ENCODE data around the gene PGPEP1. TPM values are rescaled to one million over a fixed set of nuclear protein-coding genes. Genes with fewer than 3 reads are reported as not detected.
"Not testable (repeated sequence)": the region's sequence is repeated elsewhere in the genome, so short reads cannot be mapped to it uniquely, and the experiment has no call there.

The PGPEP1 gene
- polyA plus RNA-seq, 12 donors, result 8.5 to 77.8 (median 13.2) TPM

- no peak for DNase-seq
These were observed 9.5 kb upstream of the PGPEP1 start for GRCh38 chr19:18330868-18331267.

DNA sequence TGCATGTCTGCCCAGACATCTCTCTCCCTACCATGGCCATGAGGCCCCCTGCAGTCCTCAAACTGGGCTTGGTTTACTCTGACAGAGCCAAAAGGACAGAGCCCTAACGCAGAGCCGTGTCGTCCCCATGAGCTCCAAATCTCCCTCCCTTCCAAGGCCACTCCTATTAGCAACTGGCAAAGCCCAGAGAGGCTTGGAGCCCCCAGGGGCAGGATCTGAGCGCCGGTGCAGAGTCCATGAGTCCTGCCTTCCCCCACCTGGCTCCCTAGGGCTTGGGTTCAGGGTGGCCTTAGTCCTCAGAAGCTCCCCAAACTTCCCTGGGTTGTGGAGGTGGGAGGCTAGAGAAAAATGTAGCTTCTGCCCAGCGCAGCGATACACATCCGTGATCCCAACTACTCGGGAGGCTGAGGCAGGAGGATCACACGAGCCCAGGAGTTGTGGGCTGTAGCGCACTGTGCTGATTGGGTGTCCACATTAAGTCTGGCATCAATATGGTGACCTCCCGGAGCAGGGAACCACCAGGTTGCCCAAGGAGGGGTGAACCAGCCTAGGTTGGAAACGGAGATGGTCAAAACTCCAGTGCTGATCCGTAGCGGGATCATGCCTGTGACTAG is 7.4 kb upstream of the PGPEP1 start:
- no peak for DNase-seq

DNA sequence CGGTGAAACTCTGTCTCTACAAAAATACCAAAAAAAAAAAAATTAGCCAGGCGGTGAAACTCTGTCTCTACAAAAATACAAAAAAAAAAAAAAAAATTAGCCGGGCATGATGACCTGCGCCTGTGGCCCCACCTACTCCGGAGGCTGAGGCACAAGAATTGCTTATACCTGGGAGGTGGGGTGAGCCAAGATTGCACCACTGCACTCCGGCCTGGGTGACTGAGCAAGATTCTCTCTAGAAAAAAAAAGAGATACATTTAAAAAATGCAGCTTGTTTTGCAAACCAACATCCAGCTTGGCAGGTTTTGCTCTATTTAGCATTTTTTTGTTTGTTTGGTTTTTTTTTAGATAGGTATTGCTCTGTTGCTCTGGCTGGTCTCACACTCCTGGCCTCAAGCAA is 6.7 kb upstream of the PGPEP1 start:
- no peak for DNase-seq

DNA sequence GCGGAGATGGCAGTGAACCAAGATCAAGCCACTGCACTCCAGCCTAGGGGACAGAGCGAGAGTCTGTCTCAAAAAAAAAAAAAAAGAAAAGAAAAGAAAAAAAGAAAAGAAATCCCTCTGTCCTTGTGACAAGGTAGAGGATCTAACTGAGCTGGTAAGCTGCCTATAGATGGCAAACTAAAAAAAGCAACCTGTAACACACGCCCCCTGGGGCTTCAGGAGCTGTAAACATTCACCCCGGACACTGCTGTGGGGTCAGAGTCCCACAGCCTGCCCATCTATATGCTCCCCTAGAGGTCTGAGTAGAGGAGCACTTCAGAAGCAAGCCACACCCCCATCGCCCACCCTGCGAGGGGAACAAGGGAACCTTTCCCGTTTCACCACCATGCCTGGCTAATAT is 4.3 kb upstream of the PGPEP1 start:
- no peak for DNase-seq

GRCh38 chr19:18338541-18338940 is 1.9 kb upstream of the PGPEP1 start:
- no peak for DNase-seq

- DNase-seq, result peak; percentile 16
These were observed 675 bp upstream of the PGPEP1 start for GRCh38 chr19:18339723-18340122.

DNA sequence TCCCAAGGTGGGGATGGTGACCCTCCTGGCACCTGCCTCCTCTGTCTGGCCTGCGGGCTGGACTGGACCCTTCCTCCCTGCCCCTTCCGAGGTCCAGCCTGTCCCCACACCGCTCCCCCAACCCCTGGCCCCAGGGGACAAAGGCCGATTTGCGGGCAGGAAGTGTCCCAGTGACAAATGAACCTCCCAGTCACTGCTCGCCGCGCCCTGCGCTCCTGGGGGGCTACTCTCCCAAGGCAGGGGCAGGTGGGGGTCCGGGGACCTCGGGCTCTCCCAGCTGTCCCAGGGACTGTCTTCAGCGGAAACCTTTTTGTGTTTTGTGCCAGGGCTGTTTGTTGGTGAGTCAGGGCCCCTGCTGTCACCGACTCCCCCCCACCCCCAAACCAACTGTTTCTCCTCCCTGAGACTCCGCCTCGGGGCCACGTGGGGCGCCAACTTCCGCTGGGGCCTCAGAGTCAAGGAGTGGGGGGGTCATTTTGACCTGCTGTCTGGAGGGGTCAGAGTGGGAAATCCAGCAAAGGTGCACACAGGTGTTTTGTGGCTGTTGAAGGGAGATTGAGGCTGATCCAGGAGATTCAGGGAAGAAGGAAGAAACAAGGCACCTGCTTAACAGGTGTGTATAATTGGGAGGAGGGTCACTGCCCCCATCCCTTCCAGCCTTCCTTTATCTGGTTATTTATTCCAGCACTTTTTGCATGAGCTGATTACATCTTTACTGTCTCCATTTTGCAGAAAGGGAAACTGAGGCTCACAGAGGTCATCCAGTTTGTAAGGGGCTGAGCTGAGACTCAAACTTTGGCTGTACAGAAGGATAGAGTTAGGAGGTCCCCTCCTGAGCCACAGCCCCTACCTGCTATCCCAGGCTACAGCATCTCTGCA is 831 bp downstream of the PGPEP1 start:
- peak; percentile 30 for DNase-seq

DNA sequence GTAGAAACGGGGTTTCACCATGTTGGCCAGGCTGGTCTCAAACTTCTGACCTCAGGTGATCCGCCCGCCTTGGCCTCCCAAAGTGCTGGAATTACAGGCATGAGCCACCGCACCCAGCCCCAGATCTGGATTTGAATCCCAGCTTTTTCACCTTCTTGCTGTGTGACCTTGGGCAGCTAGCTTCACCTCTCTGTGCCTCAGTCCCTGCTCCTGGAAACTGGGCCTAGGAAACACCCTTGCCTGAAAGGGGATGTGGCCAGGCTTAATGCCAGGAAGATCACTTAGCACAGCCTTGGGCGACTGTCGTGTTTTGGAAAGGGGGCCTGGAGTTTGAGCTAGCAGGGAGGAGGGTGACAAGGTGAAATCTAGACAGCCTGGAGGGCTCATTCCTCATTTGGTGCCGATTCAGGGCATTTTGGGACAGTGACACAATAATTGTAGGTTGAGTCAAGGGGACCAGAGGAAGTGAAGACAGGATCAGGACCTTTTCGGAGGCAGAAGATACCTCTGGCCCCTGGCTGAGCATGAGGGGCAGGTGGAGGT is 1.8 kb downstream of the PGPEP1 start:
- no peak for DNase-seq

DNA sequence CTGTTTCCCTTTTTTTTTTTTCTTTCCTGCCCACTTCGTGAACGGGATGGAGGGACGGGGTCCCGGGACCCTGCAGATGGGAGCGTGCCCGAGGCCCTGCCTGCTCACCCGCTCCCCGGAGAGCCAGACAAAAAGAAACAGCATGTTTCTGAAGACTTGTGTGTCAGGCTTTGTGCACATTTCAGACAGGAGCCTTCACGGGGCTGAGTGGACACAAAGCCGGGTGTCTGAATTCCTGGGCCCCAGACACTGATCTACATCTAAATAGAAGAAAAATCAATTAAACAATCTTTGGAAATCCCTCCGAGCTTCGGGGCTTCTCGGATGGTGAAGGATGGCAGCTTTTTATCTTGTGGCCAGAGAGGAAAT is 4.2 kb downstream of the PGPEP1 start:
- DNase-seq, result no peak

DNA sequence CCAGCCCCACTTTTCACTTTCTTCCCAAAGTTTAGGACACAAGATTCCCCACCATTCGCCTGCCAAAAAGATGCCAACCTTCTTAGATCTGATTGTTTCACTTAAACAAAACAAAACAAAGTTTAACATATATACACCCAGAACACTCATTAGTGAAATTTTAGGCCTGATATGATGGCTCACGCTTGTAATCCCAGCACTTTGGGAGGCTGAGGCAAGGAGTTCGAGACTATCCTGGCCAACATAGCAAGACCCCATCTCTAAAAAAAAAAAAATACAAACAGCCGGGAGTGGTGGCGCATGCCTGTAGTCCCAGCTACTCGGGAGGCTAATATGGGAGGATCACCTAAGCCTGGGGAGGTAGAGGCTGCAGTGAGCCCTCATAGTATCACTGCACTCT is 4.9 kb downstream of the PGPEP1 start:
- DNase-seq, result no peak

DNA sequence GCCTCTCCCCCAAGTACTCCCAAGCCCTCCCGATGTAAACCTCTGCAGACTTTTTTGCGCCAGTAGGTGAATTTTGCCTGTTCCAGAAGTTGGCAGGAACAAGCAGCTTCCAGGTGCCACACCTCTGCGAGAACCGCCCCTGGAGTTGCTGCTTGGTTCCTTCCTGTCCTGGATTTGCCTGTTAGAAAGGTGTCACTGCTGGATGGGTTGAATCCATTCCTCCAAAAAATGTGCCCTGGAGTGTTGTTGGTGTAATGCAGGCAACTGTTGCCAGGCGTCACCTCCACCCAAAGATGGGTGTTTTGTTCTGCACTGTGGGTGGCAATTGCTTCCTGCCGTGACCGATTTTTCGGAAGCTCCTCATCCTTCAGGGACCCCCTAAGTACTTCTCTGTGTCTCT is 5.7 kb downstream of the PGPEP1 start:
- DNase-seq, result no peak

DNA sequence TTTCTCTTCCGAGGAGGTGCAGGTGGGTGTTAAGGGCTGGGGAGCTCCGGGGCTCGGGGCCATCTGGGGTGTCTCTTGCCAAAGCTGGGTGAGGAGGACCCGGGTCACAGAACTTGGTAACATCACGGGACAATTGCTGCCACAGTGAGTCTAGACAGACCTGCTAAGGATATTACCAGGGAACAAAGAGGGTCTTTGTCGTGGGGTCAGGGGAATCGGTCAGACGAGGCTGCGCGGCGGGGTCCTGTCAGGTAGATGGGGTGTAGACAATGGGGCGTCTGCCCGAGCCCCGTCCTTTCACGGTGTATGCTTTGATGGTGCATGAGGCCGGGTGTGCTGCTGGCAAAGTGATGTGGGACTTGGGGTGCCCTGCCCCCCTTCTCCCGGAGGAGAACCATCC is 7.8 kb downstream of the PGPEP1 start:
- DNase-seq, result no peak

DNA sequence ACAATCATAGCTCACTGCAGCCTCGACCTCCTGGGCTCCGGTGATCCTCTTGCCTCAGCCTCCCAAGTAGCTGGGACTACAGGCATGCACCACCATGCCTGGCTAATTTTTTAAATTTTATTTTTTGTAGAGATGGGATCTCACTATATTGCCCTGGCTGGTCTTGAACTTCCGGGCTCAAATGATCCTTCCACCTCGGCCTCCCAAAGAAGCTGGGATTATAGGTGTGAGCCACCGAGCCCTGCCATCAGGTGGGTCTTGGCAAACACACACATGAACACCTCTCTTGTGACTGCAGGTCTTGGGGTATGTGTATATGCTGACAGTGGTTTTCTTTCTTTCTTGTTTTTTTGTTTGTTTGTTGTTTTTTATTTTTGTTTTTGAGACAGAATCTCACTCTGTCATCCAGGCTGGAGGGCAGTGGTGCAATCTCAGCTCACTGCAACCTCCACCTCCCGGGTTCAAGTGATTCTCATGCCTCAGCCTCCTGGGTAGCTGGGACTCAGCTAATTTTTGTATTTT is 8.5 kb downstream of the PGPEP1 start:
- not testable (repeated sequence) for DNase-seq

GRCh38 chr19:18349524-18350128 is 9.2 kb downstream of the PGPEP1 start:
- DNase-seq, result no peak

DNA sequence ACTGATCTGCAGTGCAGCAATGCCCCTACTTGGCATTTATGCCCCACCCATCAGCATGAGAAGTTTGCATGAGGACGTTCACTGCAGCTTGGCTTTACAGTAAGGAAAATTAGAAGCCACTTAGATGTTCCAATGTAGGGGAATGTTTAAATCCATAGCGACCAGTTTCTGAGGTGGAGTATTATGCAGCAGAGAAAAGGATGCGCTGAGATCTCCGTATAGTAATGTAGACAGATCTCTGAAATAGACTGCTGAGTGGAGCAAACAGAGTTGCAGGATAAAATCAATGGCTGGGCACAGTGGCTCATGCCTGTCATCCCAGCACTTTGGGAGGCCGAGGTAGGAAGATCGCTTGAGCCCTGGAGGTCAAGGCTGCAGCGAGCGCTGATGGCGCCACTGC is 10.1 kb downstream of the PGPEP1 start:
- no peak for DNase-seq

- DNase-seq, result no peak
These were observed 11.1 kb downstream of the PGPEP1 start for GRCh38 chr19:18351544-18351943.

DNA sequence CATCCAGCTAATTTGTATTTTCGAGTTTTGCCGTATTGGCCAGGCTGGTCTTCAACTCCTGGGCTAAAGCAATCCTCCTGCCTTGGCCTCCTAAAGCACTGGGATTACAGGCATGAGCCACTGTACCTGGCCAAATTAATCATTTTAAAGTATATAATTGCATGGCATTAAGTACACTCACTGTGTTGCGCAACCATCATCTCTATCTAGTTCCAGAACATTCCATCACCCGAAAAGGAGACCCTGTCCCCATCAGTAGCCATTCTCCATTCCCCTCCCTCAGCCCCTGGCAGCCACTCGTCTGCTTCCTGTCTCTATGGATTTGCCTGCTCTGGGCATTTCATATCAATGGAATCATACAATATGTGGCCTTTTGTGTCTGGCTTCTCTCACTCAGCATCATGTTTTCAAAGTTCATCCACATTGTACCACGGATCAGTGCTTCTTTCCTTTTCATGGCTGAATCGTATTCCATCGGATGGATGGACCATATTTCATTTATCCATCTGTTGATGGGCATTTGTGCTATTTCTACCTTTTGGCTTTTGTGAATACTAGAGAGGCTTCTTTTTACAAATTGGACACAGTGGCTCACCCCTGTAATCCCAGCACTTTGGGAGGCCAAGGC is 13.1 kb downstream of the PGPEP1 start:
- DNase-seq, result no peak

GRCh38 chr19:18354743-18355142 is 14.3 kb downstream of the PGPEP1 start:
- not testable (repeated sequence) for DNase-seq

GRCh38 chr19:18357041-18357440 is 16.6 kb downstream of the PGPEP1 start:
- DNase-seq, result no peak

- no peak for DNase-seq
These were observed 21.2 kb downstream of the PGPEP1 start for GRCh38 chr19:18361646-18362045.

DNA sequence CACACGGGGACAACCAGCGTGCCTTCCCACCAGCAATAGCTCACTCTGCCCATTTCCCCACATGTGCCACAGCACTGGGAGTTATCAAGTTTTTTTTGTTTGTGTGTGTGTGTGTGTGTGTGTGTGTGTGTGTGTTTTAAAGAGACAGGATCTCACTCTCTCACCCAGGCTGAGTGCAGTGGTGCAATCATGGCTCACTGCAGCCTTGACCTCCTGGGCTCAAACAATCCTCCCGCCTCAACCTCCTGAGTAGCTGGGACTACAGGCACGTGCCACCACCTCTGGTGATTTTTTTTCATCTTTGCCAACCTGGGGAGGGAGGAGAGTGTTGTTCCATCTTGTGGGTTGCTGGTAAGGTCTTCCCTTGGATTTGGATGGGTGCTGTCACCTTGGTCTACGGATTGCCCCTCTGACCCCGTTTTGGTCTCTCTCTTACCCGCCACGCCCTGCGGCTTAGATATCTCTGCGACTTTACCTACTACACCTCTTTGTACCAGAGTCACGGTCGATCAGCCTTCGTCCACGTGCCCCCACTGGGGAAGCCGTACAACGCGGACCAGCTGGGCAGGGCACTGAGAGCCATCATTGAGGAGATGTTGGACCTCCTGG is 22.6 kb downstream of the PGPEP1 start:
- no peak for DNase-seq

- no peak for DNase-seq
These were observed 23.4 kb downstream of the PGPEP1 start for GRCh38 chr19:18363787-18364186.
